Mucosa of descending colon (tissue), 3 donors: ENCODE measurements around the gene LBX2. TPM values are rescaled to one million over a fixed set of nuclear protein-coding genes. Genes with fewer than 3 reads are reported as not detected.

Experiments used
- ATAC-seq: fragments of 200-7000 bp; cut with Tn5 transposase; one replicate; pipeline ENCODE4 v1.9.1; 2020; ENCODE audit warnings: mild to moderate bottlenecking, moderate library complexity
- DNase-seq, 3 donors: peaks; one replicate each; pipeline ENCODE4 v3.0.0-alpha.2; 2020
- H3K36me3 ChIP-seq: fragments of 200-600 bp; one replicate; pipeline ENCODE4 v1.8.0; 2021; ENCODE audit warnings: low read depth, mild to moderate bottlenecking
- H3K4me1 ChIP-seq: fragments of 200-600 bp; one replicate; pipeline ENCODE4 v1.8.0; 2021; ENCODE audit warnings: low read depth, mild to moderate bottlenecking
- H3K4me3 ChIP-seq: fragments of 200-600 bp; one replicate; pipeline ENCODE4 v1.8.0; 2021; ENCODE audit warnings: mild to moderate bottlenecking
- H3K9me3 ChIP-seq: fragments of 200-600 bp; one replicate; pipeline ENCODE4 v1.8.0; 2021; ENCODE audit warnings: mild to moderate bottlenecking
- intact Hi-C, 2 donors: fragments of 100-400 bp; cut with DNase I in 1 of 2; cut with micrococcal nuclease in 1 of 2; formaldehyde crosslinking; loops; one replicate each; pipeline versions ENCODE4 v1.11.0 to v1.11.1; 2022; cut with DNase I, micrococcal nuclease
- total RNA-seq, 3 donors: library from RNA; stranded (reverse); fragmentation: NEBNext Ultra II Directional in 2 of 3; extraction: Animal tissue kit (Norgen Biotek cat#: 25700) in 2 of 3; gene quantifications; one replicate each; pipeline versions ENCODE4 v1.2.1 to v1.2.4, GENCODE V29; 2021 to 2023
- TF ChIP-seq, protein P1 (sequence below): fragments of 200-600 bp; IDR thresholded peaks from one replicate; pipeline ENCODE4 v1.8.0; 2022; ENCODE audit warnings: antibody characterized with exemption, mild to moderate bottlenecking
- donor health status: DM: no; HTN: no; CAD: no; lungs with moderate emphysema.
- donor health status: DM: no; HTN: no; CAD: no.
- donor health status: DM: no; HTN: yes; CAD: no.

Gene LBX2
- total RNA-seq, 3 donors from 2014 or later = 1.0 to 1.5 (median 1.5) TPM

DNA sequence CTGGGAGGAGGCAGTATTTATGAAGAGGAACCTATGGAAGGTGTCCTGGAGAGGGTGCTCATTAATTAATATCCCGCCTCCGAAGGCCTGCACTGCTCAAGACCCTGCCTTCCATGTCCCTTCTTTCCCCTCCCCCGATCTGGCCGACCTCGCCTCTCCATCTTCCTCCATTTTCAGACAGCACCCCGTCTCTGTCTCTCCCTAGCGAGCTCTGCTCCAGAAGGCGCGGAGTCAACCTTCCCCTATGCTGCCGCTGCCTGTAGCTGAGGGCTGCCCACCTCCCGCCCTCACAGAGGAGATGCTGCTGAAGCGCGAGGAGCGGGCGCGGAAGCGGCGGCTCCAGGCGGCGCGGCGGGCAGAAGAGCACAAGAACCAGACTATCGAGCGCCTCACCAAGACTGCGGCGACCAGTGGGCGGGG is 42.3 kb downstream of the LBX2 start:
- Histone ChIP-seq H3K36me3 (no peaks in the 10 kb centered on the region), H3K9me3 (no peaks in the 10 kb centered on the region), H3K4me1 (peaks cover 32% of the 10 kb centered on the region), H3K4me3 (peak overlapping the region; percentile 27)
- TF ChIP-seq, protein P1, sequence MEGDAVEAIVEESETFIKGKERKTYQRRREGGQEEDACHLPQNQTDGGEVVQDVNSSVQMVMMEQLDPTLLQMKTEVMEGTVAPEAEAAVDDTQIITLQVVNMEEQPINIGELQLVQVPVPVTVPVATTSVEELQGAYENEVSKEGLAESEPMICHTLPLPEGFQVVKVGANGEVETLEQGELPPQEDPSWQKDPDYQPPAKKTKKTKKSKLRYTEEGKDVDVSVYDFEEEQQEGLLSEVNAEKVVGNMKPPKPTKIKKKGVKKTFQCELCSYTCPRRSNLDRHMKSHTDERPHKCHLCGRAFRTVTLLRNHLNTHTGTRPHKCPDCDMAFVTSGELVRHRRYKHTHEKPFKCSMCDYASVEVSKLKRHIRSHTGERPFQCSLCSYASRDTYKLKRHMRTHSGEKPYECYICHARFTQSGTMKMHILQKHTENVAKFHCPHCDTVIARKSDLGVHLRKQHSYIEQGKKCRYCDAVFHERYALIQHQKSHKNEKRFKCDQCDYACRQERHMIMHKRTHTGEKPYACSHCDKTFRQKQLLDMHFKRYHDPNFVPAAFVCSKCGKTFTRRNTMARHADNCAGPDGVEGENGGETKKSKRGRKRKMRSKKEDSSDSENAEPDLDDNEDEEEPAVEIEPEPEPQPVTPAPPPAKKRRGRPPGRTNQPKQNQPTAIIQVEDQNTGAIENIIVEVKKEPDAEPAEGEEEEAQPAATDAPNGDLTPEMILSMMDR = no peak
- ATAC-seq (no peak), DNase-seq (peak in 1 of 3 donors; percentile 48)
- intact Hi-C loops = no loop called here

DNA sequence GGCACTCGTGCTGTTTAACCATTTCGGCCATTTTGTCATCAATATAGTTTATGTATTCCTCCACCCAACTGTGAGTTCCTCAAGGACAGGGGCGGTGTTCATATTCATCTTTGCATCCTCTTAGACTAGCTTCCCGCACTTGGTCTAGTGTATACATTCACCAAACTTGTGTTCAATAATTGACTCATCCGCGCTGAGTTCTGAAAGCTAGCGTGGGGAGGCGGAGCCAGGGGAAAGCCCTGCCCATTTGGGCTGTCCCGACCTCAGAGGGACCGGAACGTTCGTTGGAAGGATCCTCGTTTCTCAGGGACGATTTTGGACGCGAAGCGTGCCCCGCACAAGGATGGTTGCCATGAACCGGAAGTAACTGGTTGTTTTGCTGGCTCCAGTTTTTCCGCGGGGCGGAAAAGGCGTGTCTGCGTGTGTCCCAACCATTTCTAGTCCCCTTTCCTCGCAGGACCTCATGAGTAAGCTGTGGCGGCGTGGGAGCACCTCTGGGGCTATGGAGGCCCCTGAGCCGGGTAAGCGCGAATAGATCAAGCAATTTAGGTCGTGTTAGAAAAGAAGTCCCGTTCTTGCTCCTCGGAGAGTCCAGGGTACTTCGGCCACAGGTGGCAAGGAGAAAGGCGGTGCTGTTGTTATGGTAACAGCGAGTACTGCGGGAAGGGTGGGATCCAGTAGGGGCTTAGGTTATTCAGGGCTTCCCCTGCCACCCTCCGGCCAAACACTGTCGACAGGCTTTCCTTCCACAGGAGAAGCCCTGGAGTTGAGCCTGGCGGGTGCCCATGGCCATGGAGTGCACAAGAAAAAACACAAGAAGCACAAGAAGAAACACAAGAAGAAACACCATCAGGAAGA is 44.5 kb downstream of the LBX2 start, which contains the start of gene INO80B:
Gene INO80B, plus strand, starts transcription at position 434 of the 858 bp plus-strand sequence. Its CDS starts 30 bp downstream, at position 464.
- ATAC-seq (peak; percentile 77), DNase-seq (peak; percentile 96 to 98 (median 98))
- peak within 1 kb of the TSS; percentile 29 for H3K4me3 ChIP-seq
- peaks cover 32% of the 10 kb centered on the region for H3K4me1 ChIP-seq
- TF ChIP-seq, protein P1 = no peak
- no peaks in the 10 kb centered on the region for H3K36me3 ChIP-seq
- H3K9me3 ChIP-seq = no peaks in the 10 kb centered on the region
- intact Hi-C loops = no loop called here

DNA sequence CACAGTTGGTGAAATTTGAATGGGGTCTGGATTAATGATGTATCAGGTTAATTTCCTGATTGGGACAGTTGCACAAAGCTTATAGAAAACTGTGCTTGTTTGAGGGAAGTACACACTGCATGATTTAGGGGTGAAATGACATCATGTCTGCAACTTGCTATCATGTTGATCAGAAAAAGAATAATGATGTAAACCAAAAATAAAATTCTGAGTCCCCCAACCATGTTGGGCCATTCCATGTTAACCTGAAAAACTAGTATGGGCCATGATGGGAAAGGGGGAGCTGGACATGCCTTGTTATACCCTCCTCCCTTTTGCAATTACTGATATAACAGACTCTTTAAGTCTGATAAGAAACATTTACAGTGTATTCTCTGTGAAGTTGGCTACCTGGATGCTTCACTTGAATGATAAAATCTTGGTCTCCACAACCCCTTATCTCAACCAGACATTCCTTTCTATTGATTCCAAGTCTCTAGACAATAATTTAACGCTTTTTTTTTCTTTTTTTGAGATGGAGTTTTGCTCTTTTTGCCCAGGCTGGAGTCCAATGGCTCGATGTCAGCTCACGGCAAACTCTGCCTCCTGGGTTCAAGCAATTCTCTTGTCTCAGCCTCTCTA is 48.7 kb downstream of the LBX2 start:
- intact Hi-C loops = no loop called here
- H3K4me3 ChIP-seq = no peak overlapping the region
- H3K36me3 ChIP-seq = no peaks in the 10 kb centered on the region
- TF ChIP-seq, protein P1 = no peak
- H3K4me1 ChIP-seq = peaks cover 9% of the 10 kb centered on the region
- no peak for ATAC-seq
- no peaks in the 10 kb centered on the region for H3K9me3 ChIP-seq
- DNase-seq = no peak

DNA sequence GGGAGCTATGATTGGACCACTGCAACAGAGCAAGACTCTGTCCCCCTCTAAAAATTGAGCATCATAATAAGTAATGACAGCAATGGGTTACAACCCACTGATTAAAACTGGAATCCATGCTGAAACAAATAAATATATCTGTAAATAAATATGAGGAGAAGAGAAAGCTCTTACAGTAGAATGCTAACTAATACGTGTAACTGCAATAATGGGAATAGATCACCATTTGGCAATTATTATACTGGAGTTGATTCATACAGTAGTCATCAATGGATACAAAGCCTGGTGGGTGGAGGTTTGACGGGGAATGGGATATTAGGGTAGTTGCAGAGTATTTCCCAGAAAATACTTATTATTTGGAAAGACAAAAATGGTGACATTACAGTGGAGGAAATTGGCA is 50.6 kb downstream of the LBX2 start:
- ATAC-seq = no peak
- TF ChIP-seq, protein P1 = no peak
- intact Hi-C loops = no loop called here
- Histone ChIP-seq H3K4me1 (no peaks in the 10 kb centered on the region), H3K9me3 (no peaks in the 10 kb centered on the region), H3K4me3 (no peak overlapping the region), H3K36me3 (no peaks in the 10 kb centered on the region)
- no peak for DNase-seq

Other genes starting within 250 kb of the LBX2 start
- 1 to 10 TPM; 2.1 to 3.1 (median 2.1) TPM for gene SLC4A5, start 156.2 kb downstream of the LBX2 start, total RNA-seq
- 100 to 1,000 TPM; 114 to 159 (median 116) TPM for gene DCTN1, start 119.3 kb downstream of the LBX2 start, total RNA-seq
- gene C2orf81, start 78.0 kb downstream of the LBX2 start, total RNA-seq = 1 to 10 TPM in 2 of 3 donors, under 1 TPM in 1; 0.53 to 2.3 (median 1.9) TPM
- 1 to 10 TPM; 4.0 to 4.8 (median 4.5) TPM for gene WDR54, start 77.9 kb downstream of the LBX2 start, total RNA-seq
- 10 to 100 TPM; 49.2 to 60.7 (median 49.7) TPM for gene RTKN, start 57.7 kb downstream of the LBX2 start, total RNA-seq
- 10 to 100 TPM; 25.0 to 36.5 (median 32.3) TPM for gene INO80B, start 44.5 kb downstream of the LBX2 start, total RNA-seq
- gene WBP1, start 41.2 kb downstream of the LBX2 start, total RNA-seq = 10 to 100 TPM; 51.1 to 60.6 (median 56.1) TPM
- 10 to 100 TPM; 45.7 to 64.0 (median 52.7) TPM for gene MOGS, start 34.2 kb downstream of the LBX2 start, total RNA-seq
- gene MRPL53, start 26.9 kb downstream of the LBX2 start, total RNA-seq = 10 to 100 TPM; 48.2 to 63.6 (median 57.1) TPM
- 10 to 100 TPM; 22.6 to 36.5 (median 28.5) TPM for gene CCDC142, start 16.6 kb downstream of the LBX2 start, total RNA-seq
- gene TTC31, start 16.5 kb downstream of the LBX2 start, total RNA-seq = 10 to 100 TPM; 27.2 to 34.1 (median 30.9) TPM
- gene PCGF1, start 8.1 kb upstream of the LBX2 start, total RNA-seq = 10 to 100 TPM; 20.3 to 29.1 (median 22.3) TPM
- gene TLX2, start 14.8 kb upstream of the LBX2 start, total RNA-seq = 1 to 10 TPM in 1 of 3 donors, under 1 TPM in 2; 0.17 to 1.6 (median 0.51) TPM
- 10 to 100 TPM; 17.9 to 58.3 (median 22.2) TPM for gene DQX1, start 26.6 kb upstream of the LBX2 start, total RNA-seq
- gene AUP1, start 30.1 kb upstream of the LBX2 start, total RNA-seq = 100 to 1,000 TPM; 108 to 179 (median 129) TPM
- 10 to 100 TPM; 22.2 to 37.1 (median 23.3) TPM for gene HTRA2, start 30.3 kb upstream of the LBX2 start, total RNA-seq
- 1 to 10 TPM; 2.2 to 6.9 (median 4.4) TPM for gene LOXL3, start 54.3 kb upstream of the LBX2 start, total RNA-seq
- 10 to 100 TPM; 16.5 to 18.9 (median 18.5) TPM for gene DOK1, start 55.1 kb upstream of the LBX2 start, total RNA-seq
- under 1 TPM; 0.19 to 0.43 (median 0.31) TPM for gene M1AP, start 148.7 kb upstream of the LBX2 start, total RNA-seq
- gene SEMA4F, start 154.6 kb upstream of the LBX2 start, total RNA-seq = 1 to 10 TPM; 3.9 to 5.7 (median 4.4) TPM